Thyroid gland (tissue), 4 donors: ENCODE data around the gene FBXO5.

Experiments used
- CTCF ChIP-seq, 6 experiments: fragments of 200-600 bp in 3 of 6; fragments of 450-650 bp in 3 of 6; sonication (generic) in 3 of 6; IDR thresholded peaks; one replicate each; pipeline ENCODE4 v1.5.1; 2016 to 2019; ENCODE audit warnings: antibody characterized with exemption in 6 of 6, mild to moderate bottlenecking in 2 of 6, inconsistent platforms in 1 of 6, moderate library complexity in 1 of 6
- POLR2A ChIP-seq, 2 donors: fragments of 450-650 bp; IDR thresholded peaks; one replicate each; pipeline ENCODE4 v1.6.1; 2017; ENCODE audit warnings: antibody characterized with exemption in 2 of 2, mild to moderate bottlenecking in 2 of 2, moderate library complexity in 1 of 2

- no peak for TF ChIP-seq CTCF (IDR thresholded peaks at IDR 0.05)
- no peak for TF ChIP-seq POLR2A (IDR thresholded peaks at IDR 0.05)
Measured at GRCh38 chr6:152922706-152923105, 60.1 kb downstream of the FBXO5 start.
